ENCODE data around the gene NEK6.
A peak's percentile ranks its signal among the peaks of the same experiment; 100 is the strongest.

NEK6 gene

DNA sequence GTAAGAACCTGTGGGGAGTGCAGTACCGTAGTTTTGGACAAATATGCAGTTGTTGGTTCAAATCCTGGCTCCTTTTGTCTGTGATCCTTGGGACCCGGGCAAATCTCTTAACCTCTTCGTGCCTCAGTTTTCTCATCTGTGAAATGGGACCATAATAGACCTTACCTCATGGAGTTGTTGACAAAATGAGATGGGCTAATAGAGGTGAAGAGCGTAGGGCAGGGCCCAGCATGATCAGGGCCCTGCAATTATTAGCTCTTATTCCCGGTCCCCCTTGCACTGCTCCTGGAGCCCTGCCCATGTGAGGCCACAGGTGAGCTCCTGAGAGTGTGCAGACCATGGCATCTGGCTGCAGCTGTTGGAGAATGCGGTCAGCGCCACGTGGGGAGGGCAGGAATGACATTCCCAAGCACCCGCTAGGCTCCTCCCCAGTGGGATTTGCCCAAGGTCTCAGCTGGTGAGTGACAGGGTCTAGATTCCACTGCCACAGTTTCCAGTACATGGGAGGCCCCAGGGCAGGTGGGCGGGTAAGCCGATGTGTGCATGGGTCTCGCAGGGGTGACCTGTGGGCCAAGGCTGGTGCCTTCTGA is 41.0 kb downstream of the NEK6 start:
- no peak for DNase-seq

DNA sequence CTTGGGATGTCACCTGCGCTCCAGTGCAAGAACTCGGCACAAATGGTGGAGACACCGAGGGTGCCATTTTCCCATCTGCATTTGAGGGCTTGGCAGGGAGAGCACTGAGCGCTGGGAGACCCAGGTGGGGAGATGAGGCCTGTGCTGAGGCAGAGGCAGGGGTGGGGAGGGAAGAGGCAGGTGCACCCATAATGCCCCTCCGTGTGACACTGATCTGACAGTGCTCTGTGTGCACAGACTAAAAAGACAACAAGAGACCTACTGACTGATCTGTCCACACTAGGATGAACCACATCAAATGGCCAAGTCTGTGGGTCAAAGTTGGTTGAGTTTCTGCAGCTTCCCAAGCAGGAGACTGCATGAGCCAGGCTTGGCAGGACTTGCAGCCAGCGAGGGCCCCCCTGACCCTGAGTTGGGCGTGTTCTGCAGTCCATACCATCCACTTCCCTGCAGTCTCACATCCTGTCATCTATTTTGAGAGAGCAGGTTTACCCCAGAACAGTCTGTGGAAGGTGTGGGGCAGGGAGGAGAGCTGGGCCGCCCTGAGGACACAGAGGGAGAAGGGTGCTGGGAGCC is 41.9 kb downstream of the NEK6 start:
- DNase-seq = no peak

DNA sequence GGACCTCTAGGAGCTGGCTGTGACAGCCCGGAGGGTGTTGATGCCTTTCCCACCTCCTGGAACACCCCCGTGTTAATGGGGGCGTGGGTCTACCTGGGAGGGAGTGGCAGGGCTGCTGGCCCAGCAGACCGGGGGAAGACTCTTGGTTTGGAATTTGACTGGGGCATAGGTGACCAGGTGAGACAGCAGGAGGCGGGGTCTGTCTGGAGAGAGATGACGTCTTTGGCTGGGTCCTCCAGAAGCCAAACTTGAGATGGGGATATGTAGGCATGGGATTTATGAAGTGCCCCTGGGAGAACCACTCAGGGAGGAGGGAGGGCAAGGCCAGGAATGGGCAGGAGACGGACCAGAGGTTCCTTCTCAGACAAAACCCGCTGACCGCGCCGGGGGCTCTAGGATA is 42.6 kb downstream of the NEK6 start:
- DNase-seq = no peak

DNA sequence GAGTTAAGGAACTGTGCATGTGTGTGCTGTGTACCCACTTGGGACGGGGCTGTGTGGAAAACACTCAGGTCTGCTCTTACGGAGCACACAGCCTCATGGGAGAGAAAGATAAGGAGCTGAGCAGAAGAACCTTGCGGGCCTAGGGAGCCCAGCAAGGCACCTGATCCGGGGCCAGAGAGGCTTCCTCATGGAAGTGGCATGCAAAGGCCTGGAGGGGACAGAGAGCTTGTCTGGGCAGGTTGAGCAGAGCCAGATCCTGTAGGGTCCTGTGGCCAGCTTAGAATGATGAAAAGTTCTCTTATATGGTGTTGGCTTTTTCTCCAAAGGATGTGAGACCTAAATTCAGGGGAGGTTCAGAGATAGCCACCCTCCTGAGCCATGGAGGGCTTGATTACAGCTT is 45.2 kb downstream of the NEK6 start:
- DNase-seq = no peak

DNA sequence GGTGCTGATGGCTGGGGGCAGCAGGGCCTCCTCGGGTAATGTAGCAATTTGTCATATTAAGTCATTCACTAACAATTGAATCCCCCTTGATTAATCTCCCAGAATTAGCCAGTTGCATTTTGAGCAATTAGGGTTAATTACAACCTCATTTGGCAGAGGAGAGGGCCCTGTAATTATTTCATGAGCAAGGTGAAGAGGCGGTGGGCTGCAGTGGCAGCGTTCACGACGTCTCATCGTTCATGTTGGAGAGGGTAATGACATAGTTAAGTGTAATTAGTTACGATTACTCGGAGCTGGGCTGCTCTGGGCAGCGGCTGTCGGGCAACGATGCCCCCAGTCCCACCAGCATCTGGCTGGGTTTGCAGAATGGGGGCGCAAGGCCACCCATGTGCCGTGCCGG is 46.0 kb downstream of the NEK6 start:
- peak; percentile 60 for DNase-seq

DNA sequence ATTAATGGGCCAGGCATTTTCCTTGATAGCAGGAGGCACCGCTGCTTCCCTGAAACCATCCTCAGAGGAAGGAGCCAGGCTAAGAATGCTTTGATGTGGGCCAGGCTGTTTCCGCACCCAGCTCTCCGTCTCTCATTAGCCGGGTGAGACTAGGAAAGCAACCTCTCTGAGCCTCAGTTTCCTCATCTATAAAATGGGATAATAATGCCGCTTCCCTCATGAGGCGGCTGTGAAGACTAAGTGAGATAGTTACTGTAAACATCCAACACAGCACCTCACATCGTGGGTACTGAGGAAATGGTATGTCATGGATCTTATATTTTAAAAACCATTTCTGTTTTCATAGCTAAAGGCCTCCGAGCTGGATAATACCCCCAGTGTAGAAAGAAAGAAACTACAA is 46.5 kb downstream of the NEK6 start:
- DNase-seq = no peak

DNA sequence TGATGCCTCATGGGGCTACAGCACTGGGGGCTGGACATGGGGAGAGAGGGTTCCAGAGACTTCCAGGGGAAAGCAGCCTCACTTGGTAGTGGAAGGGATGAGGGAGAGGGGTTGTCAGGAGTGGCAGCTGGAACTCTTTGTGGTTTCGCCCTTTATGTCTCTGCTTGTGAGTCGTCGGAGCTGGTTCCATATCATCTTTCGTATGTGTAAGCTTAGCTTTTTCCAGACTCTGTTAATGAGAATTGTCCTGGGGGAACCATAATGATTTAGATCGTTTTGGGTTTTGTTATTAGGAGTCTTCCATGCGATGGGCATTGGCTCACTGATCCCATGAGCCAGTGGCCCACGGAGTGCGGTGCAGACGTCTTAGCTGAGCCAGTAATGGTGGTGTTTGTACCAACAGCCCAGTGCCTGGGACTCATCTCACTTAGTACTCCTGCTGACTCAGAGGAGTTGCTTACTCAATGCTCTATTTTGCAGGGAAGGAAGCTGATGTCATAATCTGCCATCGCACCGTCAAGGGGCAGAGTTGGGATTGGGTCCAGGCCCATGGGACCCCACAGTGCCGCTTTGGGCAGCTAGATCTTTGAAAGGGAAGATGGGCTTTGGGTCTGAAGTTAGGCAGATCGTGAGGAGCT is 48.5 kb downstream of the NEK6 start:
- no peak for DNase-seq

DNA sequence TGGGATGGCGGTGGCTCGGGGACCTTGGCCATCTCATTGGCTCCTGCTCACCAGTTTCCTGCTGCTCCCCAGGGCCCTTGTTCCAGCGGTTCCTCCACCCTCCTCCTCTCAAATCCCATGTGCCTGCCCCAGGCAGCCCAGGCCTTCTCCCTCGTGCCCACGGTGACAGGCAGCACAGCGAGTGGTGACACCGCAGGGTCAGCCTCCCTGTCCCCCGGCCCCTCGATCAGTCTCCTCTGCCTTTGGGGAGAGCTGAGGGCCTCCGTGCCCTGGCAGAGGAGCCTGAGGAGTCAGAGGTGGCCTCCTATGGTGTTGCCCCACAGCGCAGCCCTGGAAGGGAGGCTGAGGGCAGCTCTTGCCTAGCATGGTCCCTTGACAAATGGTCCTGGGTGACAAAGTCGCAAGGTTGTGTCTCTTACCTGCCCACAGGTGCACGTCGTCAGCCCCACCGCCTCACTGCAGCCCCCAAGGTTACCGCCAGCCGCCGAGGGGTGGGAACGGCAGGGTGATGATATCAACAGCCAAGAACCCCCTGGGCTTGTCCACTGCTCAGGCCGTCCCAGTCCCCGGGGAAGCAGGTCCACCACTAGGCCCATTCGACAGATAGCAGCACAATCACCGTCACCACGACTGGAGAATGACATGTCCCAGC is 49.8 kb downstream of the NEK6 start:
- no peak for DNase-seq

DNA sequence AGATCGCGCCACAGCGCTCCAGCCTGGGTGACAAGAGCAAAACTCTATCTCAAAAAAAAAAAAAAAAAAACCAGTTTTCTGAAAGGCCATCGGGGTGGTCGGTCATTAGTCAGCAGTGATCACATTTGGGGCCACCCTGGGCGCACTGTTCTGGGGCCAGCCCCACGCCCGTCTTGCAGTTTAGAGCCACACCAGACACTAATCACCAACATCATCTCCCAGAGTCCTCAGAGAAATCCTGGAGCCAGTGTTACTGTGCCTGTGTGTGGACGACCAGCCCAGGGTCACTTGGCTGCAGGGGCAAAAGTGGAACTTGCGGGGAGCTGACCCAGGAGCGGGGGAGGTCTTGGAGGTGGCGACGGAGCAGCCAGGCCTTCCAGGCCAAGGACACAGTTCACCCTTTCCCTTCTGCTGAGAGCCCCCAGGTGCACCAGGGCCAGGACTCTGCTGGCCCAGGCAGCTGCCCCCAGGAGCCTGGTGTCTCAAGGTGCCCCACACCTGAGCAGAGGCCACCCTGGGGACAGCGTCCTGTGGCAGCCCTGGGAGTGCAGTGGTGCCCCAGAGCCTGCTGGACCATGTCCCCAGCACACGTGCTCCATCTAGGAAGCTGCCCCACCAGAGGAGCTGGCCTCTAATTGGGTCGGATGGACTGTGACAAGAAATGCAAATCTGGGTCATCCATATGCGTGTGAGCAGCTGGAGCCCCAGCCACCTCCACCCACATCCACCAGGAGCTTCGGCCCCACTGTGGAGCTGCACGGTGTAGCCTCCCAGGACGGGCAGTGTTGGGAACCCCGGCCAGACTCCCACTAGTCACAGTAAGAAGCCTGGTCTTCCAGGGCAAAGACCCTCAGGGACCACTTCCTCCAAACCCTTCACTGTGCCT is 51.1 kb downstream of the NEK6 start:
- no peak for DNase-seq

DNA sequence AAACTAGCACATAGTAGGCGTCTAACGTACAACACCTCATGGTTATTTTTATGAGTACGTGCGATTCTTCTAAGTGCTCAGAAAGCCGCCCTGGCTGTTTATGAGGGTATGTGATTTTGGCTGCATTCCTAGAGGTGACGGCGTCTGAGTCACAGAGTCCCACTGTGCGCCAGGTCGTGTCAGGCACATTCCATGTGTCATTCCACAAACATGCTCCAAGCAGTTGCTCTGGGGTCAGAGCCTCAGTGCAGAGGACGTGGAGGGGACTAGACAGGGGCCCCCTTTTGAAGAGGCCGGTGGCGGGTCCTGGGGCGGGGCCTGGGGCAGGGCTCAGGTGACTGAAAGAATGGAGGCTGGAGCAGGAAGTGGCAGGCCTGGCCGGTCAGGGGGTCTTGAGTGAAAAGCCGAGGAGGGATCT is 51.9 kb downstream of the NEK6 start:
- no peak for DNase-seq

DNA sequence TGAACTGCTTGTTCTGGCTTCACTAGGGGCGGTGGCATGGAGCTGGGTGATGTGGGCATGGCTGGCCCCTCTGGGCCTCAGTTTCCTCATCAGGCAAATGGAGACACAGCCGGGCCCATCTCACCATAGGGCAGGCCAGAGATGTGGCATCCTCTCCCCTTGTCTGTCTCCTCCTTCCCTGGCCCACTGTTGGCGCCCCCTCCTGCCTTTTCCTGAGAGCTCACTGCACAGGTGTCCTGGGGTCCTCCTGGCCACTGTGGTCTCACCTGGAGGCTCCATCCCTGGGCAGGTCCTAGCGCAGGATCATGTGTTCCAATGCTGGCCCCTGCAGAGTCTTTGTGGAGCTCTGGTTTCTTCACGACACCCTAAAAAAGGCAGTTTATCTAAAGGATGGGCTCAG is 53.5 kb downstream of the NEK6 start:
- no peak for DNase-seq

DNA sequence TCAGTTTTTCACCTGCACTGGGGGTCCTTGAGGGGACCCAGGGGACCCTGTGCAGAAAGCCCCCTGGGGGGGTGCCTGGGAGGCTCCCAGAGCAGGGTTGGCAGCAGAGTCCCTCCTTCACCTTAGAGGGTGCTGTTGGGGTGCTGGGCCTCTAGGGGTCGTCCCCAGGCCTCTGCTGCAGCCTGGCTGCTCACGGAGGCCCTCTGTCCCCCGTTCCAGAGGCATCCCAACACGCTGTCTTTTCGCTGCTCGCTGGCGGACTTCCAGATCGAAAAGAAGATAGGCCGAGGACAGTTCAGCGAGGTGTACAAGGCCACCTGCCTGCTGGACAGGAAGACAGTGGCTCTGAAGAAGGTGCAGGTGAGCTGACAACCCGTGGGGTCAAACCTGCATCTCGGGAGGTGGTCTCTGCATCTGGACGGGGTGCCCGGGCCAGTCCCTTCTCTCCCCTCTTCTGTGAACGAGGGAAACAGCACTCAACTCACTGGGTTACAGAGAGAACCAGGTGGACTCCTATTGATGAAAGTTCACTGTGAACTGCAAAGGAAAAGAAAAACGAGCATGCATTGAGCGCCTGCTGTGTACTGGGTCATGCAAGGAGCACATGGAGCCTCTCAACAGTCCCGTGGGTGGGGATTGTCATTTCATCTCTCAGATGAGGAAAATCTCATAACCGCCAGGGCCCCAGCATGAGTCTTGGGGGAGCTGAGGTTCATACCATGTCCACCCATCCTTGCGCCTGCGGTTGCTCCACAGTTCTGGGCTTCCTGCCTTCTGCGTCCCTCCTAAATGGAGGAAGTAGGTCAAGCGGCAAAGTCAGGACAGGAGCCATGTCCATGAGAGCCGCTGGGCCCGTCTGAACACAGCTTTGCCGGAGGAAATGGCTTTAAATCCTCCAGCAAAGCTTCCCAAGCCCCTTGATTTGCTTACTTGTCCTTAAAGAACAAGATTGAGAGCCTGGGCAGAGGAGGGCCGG is 54.8 kb downstream of the NEK6 start:
- no peak for DNase-seq

DNA sequence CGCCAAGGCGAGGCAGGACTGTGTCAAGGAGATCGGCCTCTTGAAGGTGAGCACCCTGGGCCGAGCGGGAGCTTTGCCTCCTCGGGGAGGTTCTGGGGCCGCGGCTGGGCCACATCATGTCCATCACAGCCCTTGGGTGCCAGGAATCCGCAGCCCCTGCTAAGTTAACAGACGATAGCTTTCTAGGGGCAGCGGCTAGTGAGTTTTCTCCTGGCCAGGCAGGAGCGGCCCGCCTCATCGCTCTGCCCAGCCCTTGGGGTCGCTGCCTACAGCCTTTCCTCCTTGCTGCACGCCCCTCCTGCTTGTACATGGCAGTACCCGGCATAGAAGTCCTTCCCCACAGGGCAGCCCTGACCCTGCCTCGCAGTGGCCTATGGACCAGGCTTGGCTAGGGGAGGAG is 56.2 kb downstream of the NEK6 start:
- DNase-seq = no peak

DNA sequence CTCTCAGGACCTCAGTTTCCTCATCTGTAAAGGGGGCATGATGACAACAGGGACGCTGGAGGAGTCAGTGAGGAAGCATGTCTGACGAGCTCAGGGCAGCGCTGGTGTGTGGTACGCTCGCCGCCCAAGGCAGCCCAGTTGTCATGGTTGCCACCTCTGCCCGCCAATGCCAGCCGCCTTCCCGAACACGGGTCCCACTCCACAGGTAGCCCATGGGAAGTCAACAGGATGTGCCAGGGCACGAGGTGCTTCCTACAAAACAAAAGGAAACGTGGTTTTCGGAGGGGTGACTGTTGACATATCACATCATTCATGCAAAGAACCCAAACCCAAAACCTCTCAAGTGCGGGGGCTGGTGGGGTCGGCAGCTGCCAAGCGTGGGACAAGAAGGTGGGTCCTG is 58.1 kb downstream of the NEK6 start:
- DNase-seq = no peak

DNA sequence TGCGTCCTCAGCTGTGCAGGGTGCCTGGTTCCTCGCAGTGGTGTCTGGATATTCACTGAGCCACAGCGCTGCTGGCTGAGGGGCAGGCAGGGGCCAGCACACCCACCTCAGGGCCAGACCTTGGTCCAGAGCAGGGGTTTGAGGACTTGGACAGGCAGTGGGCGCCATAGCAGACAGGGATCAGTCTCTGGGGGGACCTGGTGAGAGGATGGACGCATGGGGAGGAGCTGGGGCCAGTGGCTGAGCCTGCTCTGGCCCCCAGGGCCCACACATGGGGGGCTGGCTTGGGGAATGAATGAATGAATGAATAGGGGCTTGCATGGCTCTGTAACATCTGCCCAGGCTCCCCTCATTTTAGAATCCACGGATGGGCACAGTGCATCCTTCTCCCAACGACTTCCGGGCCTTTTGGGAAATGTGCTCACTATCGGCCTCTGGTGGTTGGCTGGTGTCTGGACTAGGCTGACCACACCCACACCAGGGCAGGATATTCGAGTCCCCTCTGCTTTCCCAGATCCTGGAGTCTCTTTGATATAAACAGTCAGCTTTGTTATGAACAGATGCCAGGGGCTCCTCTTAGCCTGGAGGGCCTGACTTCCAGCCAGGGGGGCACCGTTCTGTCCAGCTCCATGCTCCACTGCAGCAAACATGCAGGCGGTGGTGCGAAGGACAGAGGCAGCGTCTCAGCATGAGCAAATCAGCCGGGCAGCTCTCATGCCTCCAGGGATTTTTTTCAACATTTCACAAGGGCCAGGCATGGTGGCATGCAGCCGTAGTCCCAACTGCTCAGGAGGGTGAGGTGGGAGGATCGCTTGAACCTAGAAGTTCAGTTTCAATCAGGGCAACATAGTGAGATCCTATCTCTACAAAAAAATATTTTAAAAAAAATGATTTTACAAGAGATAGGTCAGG is 62.6 kb downstream of the NEK6 start:
- DNase-seq = no peak

DNA sequence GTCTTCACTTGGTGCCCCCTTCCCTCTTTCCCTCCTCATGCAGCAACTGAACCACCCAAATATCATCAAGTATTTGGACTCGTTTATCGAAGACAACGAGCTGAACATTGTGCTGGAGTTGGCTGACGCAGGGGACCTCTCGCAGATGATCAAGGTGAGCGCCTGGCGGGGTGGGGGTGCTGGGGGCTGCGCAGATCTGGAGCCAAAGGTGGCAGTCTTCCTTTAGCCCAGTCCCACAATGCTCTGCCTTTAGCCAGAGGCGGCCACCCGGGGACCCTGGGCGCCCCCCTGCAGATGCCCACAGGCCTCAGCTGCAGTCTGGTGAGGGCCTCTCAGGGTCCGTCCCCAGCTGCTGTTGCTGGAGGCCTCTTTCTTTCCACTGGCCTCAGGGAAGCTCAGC is 63.7 kb downstream of the NEK6 start:
- no peak for DNase-seq

DNA sequence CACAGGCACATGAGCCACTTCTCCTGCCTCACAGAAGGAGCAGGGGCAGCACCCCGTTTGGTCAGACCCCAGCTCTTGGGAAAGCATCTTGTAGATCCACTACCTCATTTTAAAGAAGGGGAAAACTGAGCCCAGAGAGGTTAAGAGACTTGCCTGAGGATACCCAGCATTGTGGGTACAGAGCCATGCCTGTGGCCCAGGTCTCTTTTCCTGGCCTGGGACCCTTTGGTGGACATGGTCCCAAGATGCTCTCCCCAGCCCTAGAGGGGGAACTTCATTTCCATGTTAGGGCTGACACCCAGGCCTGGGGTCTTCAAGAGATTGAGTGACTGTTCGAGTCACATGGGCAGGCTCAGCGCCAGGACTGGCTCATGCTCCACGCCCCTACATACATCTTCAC is 64.2 kb downstream of the NEK6 start:
- no peak for DNase-seq

DNA sequence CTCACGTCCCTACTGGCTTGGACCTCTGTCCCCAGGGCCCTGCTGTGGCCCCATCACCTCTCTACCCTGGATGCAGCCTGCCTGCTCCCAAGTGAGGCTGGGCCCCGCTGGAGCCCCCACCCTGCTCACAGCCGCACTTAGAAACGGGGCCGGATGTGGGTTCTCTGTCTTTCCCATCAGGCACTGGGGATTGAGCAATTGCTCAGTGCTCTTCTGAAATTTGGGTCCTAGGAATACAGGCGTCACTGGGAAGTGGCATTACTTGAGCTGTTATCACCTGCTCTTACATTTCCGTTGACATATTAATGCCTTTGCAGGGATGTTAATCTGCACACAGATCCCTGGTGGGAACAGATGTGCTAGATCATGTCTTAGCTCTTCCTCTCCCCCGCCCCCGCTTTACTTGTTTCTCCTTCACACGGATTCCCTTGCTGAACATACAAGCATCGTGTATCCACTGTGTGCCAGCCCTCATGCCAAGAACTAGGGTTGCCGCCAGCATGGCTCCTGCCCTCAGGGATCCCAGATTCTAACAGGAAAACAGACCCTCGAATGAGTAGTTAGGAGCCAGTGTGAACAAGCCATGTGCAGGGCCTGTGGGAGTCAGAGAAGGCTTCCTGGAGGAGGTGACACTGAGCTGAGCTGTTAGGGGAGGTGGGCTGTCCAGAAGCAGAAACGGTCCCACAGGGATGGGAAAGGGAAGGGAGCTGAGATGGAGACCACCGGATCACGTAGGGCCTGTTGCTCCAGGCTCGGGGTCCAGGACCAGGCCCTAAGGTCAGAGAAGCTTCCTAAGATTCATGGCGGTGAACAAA is 65.1 kb downstream of the NEK6 start:
- DNase-seq = no peak

DNA sequence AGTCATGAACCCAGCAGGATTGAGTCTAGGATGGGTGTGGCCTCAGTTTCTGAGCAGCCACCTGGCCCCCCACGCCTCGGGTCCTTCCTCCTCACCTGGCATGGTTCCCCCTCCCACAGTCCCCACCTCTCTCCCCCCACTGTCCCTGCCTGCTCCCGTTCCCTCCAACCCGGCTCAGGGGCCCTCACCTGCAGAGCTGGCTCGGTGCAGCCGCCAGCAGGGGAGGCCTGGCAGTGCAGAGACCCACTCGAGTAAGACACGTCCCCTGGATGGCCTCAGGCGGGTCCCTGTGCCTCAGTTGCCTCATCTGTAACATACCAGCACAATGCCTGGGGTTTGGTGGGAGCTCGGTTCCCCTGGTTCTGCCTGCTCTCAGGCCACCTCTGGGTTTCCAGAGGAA is 66.2 kb downstream of the NEK6 start:
- DNase-seq = no peak

DNA sequence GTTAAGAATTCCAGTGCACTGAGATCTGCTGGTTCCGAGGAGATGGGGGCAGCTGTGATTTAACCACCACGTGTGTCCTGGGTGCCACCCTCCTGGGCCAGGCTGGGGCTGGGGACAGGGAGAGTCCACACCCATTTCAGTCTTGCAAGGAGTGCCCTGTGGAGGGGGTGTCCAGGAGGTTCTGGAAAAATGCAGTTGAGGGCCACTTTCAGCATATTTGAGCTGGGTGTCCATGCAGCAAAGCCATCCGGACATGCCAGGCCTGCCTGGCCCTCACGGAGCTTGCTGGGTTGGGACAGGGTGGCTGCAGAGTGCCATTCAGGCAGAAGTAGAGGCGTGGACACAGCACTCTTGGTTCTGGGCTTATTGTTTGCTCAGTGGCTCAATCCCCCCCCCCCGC is 68.1 kb downstream of the NEK6 start:
- no peak for DNase-seq
